GM12891 (cell line): ENCODE measurements around the gene HMGN3. TPM values are rescaled to one million over a fixed set of nuclear protein-coding genes. Genes with fewer than 3 reads are reported as not detected.
A peak's percentile ranks its signal among the peaks of the same experiment; 100 is the strongest.

Experiments used
- DNase-seq: peaks from one replicate; pipeline ENCODE4 v3.0.0; 2011; ENCODE audit warnings: low spot score; ENCODE audit not compliant: insufficient read length
- FAIRE-seq: peaks from 2 replicates; lab custom pipeline; 2011; peaks lifted over from hg19 to GRCh38; lab: Jason Lieb, UNC
- PAX5 ChIP-seq: IDR thresholded peaks from 2 replicates; pipeline ENCODE4 v1.6.1; 2011; ENCODE audit warnings: low read length, moderate library complexity, mild to moderate bottlenecking; ENCODE audit not compliant: insufficient read depth, severe bottlenecking
- POLR2A ChIP-seq: IDR thresholded peaks from 2 replicates; pipeline ENCODE4 v1.6.1; 2011; ENCODE audit warnings: low read depth, low read length, control low read depth
- POLR2AphosphoS5 ChIP-seq: IDR thresholded peaks from 2 replicates; pipeline ENCODE4 v1.6.1; 2011; ENCODE audit warnings: low read depth, low read length, control low read depth
- POU2F2 ChIP-seq: IDR thresholded peaks from 2 replicates; pipeline ENCODE4 v1.6.1; 2011; ENCODE audit warnings: low read depth, mild to moderate bottlenecking, control low read depth, low read length, moderate library complexity
- SPI1 ChIP-seq: IDR thresholded peaks from 2 replicates; pipeline ENCODE4 v1.6.1; 2011; ENCODE audit warnings: low read depth, low read length, control low read depth
- TAF1 ChIP-seq: IDR thresholded peaks from 2 replicates; pipeline ENCODE4 v1.6.1; 2011; ENCODE audit warnings: low read depth, low read length, control low read depth
- polyA plus RNA-seq: library from polyadenylated mRNA; unstranded; fragments of >200 nt; gene quantifications from one replicate; pipeline ENCODE4 v1.2.1, GENCODE V29; 2012; ENCODE audit warnings: low read depth, missing spikeins, inconsistent platforms; ENCODE audit not compliant: missing spikeins

Gene HMGN3
- polyA plus RNA-seq: 180 TPM

GRCh38 chr6:79234150-79235022 lies at the start of gene HMGN3:
TSS of gene HMGN3 (minus strand) at chr6:79234682.
- peak; percentile 63 for DNase-seq
- peak; percentile 85 for FAIRE-seq
- TF ChIP-seq TAF1: no peak; the same call in 1 of the 2 replicates
- TF ChIP-seq POLR2A: peak; percentile 71
- TF ChIP-seq POU2F2: no peak; the same call in 1 of the 2 replicates
- TF ChIP-seq POLR2AphosphoS5: peak; percentile 65
- TF ChIP-seq SPI1: no peak
- TF ChIP-seq PAX5: peak; percentile 36

- no peak for TF ChIP-seq POLR2A
- TF ChIP-seq POU2F2: no peak
- no peak for TF ChIP-seq PAX5
- no peak for TF ChIP-seq TAF1
- TF ChIP-seq SPI1: no peak
- TF ChIP-seq POLR2AphosphoS5: no peak
- no peak for FAIRE-seq
Observed at GRCh38 chr6:79280756-79281155, 46.3 kb upstream of the HMGN3 start.

GRCh38 chr6:79277109-79277508 lies 42.6 kb upstream of the HMGN3 start:
- no peak for FAIRE-seq
- no peak for DNase-seq
- TF ChIP-seq POLR2AphosphoS5 (no peak), POU2F2 (no peak), SPI1 (no peak), PAX5 (no peak), POLR2A (no peak), TAF1 (no peak)

More at GRCh38 chr6:79280756-79281155, 46.3 kb upstream of the HMGN3 start:
- DNase-seq: no peak

- DNase-seq (no peak), FAIRE-seq (no peak)
- TF ChIP-seq SPI1: no peak
- no peak for TF ChIP-seq POU2F2
- no peak for TF ChIP-seq POLR2AphosphoS5
- no peak for TF ChIP-seq POLR2A
- TF ChIP-seq PAX5: no peak
Observed at GRCh38 chr6:79269877-79270276, 35.4 kb upstream of the HMGN3 start.

- DNase-seq (no peak), FAIRE-seq (no peak)
- no peak for TF ChIP-seq TAF1
- TF ChIP-seq SPI1: no peak
- TF ChIP-seq POU2F2: no peak
- no peak for TF ChIP-seq PAX5
- TF ChIP-seq POLR2AphosphoS5: no peak
- no peak for TF ChIP-seq POLR2A
Observed at GRCh38 chr6:79267128-79267527, 32.6 kb upstream of the HMGN3 start.

GRCh38 chr6:79266051-79266450 lies 31.6 kb upstream of the HMGN3 start:
- no peak for DNase-seq
- FAIRE-seq: no peak
- TF ChIP-seq SPI1 (no peak), POU2F2 (no peak), PAX5 (no peak)

GRCh38 chr6:79263359-79263758 lies 28.9 kb upstream of the HMGN3 start:
- FAIRE-seq: no peak
- DNase-seq: no peak
- TF ChIP-seq POU2F2: no peak
- no peak for TF ChIP-seq SPI1

- no peak for FAIRE-seq
- DNase-seq: no peak
- TF ChIP-seq SPI1 (no peak), POLR2A (no peak), POLR2AphosphoS5 (no peak), TAF1 (no peak)
Observed at GRCh38 chr6:79261666-79262065, 27.2 kb upstream of the HMGN3 start.

- FAIRE-seq (no peak), DNase-seq (no peak)
- TF ChIP-seq PAX5 (no peak), POLR2A (no peak)
Observed at GRCh38 chr6:79260772-79261171, 26.3 kb upstream of the HMGN3 start.
